Activated CD4-positive, alpha-beta T cell treated with anti-CD3 and anti-CD28 coated beads for 48 hours (primary cell): ENCODE results near the gene SURF1.
A peak's percentile ranks its signal among the peaks of the same experiment; 100 is the strongest.
"Not testable (repeated sequence)": the region's sequence is repeated elsewhere in the genome, so short reads cannot be mapped to it uniquely, and the experiment has no call there.

Experiments used
- DNase-seq: peaks from one replicate; pipeline ENCODE4 v3.0.0-alpha.2; 2020

Gene SURF1

GRCh38 chr9:133356391-133357091, at the start of gene SURF1, which contains the start of gene SURF2:
Gene SURF1, minus strand, starts transcription at chr9:133356487. Its CDS starts 34 bp downstream, at chr9:133356453.
Gene SURF2, plus strand, starts transcription at chr9:133356550. Its CDS starts 43 bp downstream, at chr9:133356593.
- peak; percentile 94 for DNase-seq

- no peak for DNase-seq
These were observed 49.5 kb upstream of the SURF1 start for GRCh38 chr9:133405508-133406438.

GRCh38 chr9:133404454-133405002, 48.2 kb upstream of the SURF1 start:
- no peak for DNase-seq

GRCh38 chr9:133403766-133404453, 47.6 kb upstream of the SURF1 start:
- peak; percentile 72 for DNase-seq

GRCh38 chr9:133402689-133403088, 46.4 kb upstream of the SURF1 start:
- DNase-seq, result no peak

GRCh38 chr9:133401588-133401987, 45.3 kb upstream of the SURF1 start:
- no peak for DNase-seq

- no peak for DNase-seq
These were observed 44.0 kb upstream of the SURF1 start for GRCh38 chr9:133400292-133400691.

- no peak for DNase-seq
These were observed 41.6 kb upstream of the SURF1 start for GRCh38 chr9:133397895-133398294.

- no peak for DNase-seq
These were observed 41.1 kb upstream of the SURF1 start for GRCh38 chr9:133397370-133397769.

- no peak for DNase-seq
These were observed 40.7 kb upstream of the SURF1 start for GRCh38 chr9:133396952-133397351.

- no peak for DNase-seq
These were observed 38.5 kb upstream of the SURF1 start for GRCh38 chr9:133394687-133395271.

GRCh38 chr9:133393399-133393798, 37.1 kb upstream of the SURF1 start:
- DNase-seq, result no peak

- not testable (repeated sequence) for DNase-seq
These were observed 36.0 kb upstream of the SURF1 start for GRCh38 chr9:133392308-133392707.

GRCh38 chr9:133391449-133391848, 35.2 kb upstream of the SURF1 start:
- not testable (repeated sequence) for DNase-seq

GRCh38 chr9:133390713-133391112, 34.4 kb upstream of the SURF1 start:
- no peak for DNase-seq

- DNase-seq, result no peak
These were observed 33.3 kb upstream of the SURF1 start for GRCh38 chr9:133389562-133389961.

- DNase-seq, result no peak
These were observed 32.8 kb upstream of the SURF1 start for GRCh38 chr9:133389025-133389557.

GRCh38 chr9:133387680-133388079, 31.4 kb upstream of the SURF1 start:
- DNase-seq, result no peak

- no peak for DNase-seq
These were observed 30.1 kb upstream of the SURF1 start for GRCh38 chr9:133386338-133386737.

GRCh38 chr9:133385452-133385851, 29.2 kb upstream of the SURF1 start:
- no peak for DNase-seq

GRCh38 chr9:133384736-133385321, 28.5 kb upstream of the SURF1 start:
- no peak for DNase-seq

- DNase-seq, result no peak
These were observed 27.2 kb upstream of the SURF1 start for GRCh38 chr9:133383438-133383837.
